Fibroblast of peridontal ligament (primary cell): ENCODE results near the gene PGAM5.
"Not testable (repeated sequence)": the region's sequence is repeated elsewhere in the genome, so short reads cannot be mapped to it uniquely, and the experiment has no call there.

Experiments
- DNase-seq: peaks from one replicate; pipeline ENCODE4 v3.0.0-alpha.2; 2010; ENCODE audit errors: extremely low read depth

PGAM5 gene

GRCh38 chr12:132689227-132689626 is 21.4 kb upstream of the PGAM5 start:
- DNase-seq: no peak

GRCh38 chr12:132690112-132690511 is 20.5 kb upstream of the PGAM5 start:
- DNase-seq: no peak

GRCh38 chr12:132692030-132692429 is 18.6 kb upstream of the PGAM5 start:
- DNase-seq: not testable (repeated sequence)

DNA sequence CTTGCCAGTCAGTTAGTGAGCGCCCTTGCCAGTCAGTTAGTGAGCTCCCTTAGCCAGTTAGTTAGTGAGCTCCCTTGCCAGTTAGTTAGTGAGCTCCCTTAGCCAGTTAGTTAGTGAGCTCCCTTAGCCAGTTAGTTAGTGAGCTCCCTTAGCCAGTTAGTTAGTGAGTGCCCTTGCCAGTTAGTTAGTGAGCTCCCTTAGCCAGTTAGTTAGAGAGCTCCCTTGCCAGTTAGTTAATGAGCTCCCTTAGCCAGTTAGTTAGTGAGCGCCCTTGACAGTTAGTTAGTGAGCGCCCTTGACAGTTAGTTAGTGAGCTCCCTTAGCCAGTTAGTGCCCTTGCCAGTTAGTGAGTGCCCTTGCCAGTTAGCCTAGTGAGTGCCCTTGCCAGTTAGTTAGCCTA is 15.8 kb upstream of the PGAM5 start:
- not testable (repeated sequence) for DNase-seq

DNA sequence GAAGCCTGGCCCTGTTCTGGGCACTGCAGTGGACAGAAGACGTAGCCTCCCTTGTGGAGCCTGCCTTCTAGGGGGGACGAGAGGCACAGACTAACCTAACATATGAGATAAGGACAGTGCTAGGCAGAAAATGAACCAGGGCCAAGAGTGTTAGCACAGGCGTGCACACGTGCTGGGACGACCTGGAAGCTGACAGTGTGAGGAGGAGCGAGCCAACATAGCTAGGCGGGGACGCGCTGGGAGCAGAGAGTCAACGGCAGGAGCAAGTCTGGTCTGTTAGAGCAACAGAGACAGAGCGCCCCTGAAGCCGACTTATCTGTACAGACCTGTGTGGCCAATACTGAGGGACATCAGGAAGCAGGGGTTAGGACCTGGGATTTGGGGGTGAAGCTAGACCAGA is 15.2 kb upstream of the PGAM5 start:
- DNase-seq: no peak

- no peak for DNase-seq
Observed at GRCh38 chr12:132698341-132698740, 12.3 kb upstream of the PGAM5 start.

DNA sequence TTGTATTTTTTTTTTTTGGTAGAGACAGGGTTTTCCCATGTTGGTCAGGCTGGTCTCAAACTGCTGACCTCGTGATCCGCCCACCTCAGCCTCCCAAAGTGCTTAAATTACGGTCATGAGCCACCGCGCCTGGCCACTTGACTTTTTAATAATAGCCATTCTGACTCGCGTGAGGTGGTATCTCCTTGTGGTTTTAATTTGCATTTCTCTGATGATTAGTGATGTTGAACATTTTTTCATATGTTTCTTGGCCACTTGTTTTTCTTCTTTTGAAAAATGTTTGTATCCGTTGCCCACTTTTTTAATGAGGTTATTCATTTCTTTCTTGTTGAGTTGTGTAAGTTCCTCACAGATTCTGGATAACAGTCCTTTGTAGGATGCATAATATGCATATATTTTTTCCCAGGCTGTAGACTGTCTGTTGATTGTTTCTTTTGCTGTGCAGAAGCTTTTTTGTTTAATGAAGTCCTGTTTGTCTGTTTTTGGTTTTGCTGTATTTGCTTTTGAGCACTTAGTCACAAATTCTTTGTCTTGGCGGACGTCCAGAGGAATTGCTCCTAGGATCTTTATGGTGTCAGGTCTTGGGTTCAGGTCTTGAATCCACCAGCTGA is 10.3 kb upstream of the PGAM5 start:
- peak; percentile 30 for DNase-seq

- DNase-seq: no peak
Observed at GRCh38 chr12:132702640-132703039, 8.0 kb upstream of the PGAM5 start.

GRCh38 chr12:132703641-132704040 is 7.0 kb upstream of the PGAM5 start:
- no peak for DNase-seq

DNA sequence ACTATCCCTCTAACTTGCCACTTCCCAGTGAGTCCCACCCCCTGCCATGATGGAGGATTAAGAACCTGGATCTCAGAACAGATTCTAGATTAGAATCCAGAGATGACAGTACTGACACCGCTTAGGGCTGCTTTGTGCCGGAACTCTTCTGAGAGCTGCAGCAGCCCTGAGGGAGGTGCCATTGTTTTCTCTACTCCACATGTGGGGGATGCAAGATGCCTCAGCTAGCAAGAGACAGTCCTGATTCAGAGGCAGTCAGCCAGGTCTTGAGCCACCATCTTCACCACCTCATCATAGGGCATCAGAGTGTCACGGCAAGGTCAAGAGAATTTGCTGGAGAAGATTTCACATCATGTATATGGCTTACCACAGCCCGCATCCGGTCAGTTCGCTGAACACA is 3.4 kb upstream of the PGAM5 start:
- no peak for DNase-seq

DNA sequence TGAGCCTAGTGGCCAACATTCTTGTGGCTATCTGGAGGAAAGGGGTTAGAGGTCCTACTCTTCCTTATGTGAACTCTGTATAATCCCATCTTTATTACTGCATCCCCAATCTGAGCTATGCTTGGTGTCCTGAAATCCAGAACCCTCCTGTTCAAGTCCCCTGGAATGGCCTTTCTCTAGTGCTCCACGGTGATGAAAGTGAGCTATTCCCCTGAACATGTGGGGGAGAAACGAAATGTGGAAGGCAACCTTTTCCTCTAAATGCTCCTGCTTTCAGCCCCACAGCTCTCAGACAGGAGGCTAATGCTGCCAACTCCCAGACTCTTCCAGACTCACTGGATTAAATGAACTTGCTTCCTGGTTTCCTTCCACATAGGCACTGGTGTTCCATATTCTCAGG is 2.5 kb upstream of the PGAM5 start:
- DNase-seq: no peak

DNA sequence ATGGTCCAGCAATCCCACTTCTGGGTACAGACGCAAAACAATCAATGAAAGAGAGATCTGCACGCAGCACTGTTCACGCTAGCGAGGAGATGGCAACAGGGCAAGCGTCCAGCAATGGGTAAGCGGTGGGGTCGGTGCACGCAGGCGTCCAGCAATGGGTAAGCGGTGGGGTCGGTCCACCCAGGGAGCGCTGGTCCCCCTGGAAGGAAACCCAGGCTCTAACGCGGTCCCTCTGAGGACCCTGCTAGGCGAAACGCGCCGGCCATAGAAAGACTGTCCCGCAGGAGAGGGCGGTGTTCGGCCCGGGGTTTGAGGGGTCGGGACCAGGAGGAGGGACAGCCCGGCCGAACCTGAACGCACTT is 618 bp upstream of the PGAM5 start:
- no peak for DNase-seq

- peak; percentile 20 for DNase-seq
Observed at GRCh38 chr12:132711080-132711843, 620 bp downstream of the PGAM5 start.

DNA sequence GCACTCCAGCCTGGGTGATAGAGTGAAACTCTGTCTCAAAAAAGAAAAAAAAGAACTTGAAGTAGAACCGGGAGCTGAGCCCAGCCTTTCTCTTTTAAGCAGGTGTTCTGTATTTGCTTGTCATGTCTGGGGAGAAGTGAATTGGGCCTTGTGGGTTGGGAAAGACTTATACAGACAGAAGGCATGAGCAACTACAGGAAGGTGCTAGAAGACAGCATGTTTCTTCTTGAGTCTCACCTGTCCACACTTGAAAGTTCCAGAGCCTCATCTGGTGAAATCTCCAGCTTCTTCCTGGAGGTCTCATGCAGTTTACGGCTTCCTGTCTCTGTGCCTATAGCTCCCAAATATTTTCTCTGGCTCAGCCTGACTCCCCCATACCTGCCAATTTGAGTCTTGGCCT is 2.5 kb downstream of the PGAM5 start:
- DNase-seq: no peak

DNA sequence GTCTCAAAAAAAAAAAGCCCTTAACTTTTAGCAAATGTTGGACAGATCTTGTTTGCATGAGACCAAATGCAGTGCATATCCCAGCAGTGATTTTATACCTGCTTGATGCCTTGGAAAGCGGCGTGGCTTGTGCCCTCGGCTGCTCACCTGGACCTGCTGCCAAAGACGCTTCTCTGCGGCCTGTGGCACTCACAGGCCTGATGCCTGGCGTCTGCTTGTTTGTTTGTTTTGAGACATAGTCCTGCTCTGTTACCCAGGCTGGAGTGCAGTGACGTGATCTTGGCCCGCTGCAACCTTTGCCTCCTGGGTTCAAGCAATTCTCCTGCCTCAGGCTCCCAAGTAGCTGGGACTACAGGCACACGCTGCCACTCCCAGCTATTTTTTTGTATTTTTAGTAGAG is 5.2 kb downstream of the PGAM5 start:
- no peak for DNase-seq

DNA sequence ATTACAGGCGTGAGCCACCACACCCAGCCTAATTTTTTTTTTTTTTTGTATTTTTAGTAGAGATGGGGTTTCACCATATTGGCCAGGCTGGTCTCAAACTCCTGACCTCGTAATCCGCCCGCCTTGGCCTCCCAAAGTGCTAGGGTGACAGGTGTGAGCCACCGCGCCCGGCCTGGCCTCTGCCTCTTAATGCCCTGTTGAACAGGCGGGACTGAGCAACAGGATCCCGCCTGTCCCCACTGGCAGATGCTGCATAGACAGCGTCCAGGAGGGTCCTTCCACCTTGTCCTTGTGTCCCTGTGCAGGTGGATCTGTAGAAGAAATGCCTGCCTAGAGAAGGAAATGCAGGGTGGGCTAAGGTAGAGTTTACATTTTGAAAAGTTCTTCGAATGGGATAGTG is 5.7 kb downstream of the PGAM5 start:
- no peak for DNase-seq

DNA sequence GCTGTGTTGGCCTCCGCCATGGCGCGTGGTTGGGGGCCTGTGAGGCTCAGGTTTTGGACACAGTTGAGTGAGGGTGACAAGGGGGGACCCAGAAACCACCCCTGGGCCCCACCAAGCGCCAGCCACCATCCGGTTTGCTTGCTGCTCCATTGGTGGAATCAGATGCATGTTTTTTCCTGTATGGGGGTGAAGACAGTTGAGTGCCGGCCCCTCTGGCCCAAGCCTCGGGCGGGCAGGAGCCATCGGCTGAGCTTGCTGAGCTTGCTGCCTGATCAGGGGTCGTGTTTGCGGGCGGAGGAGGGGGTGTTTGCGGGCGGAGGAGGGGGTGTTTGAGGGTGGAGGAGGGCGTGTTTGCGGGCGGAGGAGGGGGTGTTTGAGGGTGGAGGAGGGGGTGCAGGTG is 6.4 kb downstream of the PGAM5 start:
- DNase-seq: no peak

DNA sequence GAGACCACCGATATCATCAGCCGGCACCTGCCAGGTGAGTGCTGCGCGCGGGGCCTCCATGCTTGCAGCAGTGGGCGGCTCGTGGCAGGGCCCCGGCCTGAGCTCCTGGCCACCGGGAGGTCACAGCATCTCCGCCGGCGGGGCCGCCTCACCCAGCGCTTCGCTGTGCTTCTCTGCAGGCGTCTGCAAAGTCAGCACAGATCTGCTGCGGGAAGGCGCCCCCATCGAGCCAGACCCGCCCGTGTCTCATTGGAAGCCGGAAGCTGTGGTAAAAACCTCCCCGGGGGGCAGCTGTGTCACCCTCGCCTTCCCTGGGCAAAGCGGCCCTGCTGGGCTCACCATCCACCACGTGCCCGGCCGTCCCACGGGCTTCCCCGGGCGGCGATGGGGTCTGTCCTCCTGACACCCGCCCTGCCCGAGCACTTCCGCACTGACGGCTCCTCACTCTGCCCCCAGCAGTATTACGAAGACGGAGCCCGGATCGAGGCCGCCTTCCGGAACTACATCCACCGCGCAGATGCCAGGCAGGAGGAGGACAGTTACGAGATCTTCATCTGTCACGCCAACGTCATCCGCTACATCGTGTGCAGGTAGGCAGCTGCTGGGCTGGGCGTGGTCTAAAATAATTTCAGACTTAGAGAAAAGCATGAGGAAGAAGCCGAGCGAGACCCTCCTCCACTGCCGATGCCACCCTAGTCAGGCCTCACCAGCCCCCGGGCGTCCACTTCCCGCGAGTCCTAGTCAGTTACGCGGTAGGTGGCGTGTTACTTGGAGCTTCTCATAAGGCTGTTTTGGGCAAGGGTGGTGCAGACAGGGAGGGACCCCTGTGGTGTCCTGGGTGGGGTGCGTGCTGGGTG is 7.1 kb downstream of the PGAM5 start:
- DNase-seq: no peak

DNA sequence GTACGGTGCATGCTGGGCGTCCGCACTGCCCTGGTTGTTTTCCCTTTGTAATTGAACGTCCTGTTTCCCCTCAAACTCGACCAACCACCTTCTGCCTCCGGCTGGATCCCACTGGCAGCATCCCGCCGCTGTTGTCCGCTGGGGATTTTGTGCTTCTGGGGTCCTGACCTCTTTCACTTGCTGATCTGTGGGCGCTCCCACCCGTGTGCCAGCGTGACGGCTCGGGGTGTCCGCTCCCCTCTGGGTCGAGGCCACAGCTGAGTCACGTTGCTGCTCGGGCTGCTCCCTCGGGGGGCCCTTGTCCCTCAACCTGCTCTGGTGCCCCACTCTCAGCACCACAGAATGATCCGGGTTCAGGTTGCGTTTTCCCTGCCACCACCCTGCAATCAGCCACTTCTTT is 8.0 kb downstream of the PGAM5 start:
- no peak for DNase-seq

GRCh38 chr12:132719141-132719953 is 8.7 kb downstream of the PGAM5 start:
- DNase-seq: no peak

DNA sequence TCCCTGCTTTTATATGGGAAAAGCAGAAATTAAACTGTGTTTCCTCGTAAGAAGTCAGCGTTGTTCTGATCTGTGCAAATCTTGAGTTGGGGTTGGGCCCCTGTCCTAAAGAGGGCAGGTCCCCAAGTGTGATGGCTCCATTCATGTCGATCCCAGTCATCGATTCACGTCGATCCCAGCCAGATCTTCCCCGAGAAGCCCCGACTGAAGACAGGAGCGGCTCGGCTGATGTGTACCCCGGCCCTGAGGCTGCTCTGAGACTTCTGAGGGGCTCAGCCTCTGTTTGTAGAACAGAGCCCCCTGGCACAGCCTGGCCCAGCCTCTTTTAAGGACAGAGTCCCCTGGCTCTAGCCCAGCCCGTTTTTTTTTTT is 9.3 kb downstream of the PGAM5 start:
- DNase-seq: no peak
